ENCODE data around the gene FBXL13. TPM values are rescaled to one million over a fixed set of nuclear protein-coding genes. Genes with fewer than 3 reads are reported as not detected.

FBXL13 gene
- total and polyA plus RNA-seq, 2 of the 8 experiments (the other 6 are each of a cell fraction or from before 2014, with no cell fraction given): 1.2 to 2.8 TPM

GRCh38 chr7:103094102-103094501 is 19.5 kb upstream of the FBXL13 start:
- H2BK12ac ChIP-seq (ENCODE audit: low read depth, low read length): no peak overlapping the region
- H4K20me1 ChIP-seq (replicated peaks in 1 of 2; ENCODE audit: control insufficient read depth in 1 of 2, insufficient read depth in 2 of 2, low read length in 2 of 2): peaks cover 0 to 2% of the 10 kb centered on the region in 2 experiments
- no peak overlapping the region for H2AK5ac ChIP-seq (ENCODE audit: low read depth, low read length)
- H3K18ac ChIP-seq (ENCODE audit: extremely low read depth, low read length): no peak overlapping the region
- H2BK15ac ChIP-seq (ENCODE audit: low read length): no peak overlapping the region
- no peak overlapping the region for H4K8ac ChIP-seq (ENCODE audit: extremely low read depth, insufficient read depth, low read length)
- H3K36me3 ChIP-seq (ENCODE audit: control insufficient read depth in 2 of 4, insufficient read depth in 4 of 4, low read length in 3 of 4): peaks cover under 1 to 25% (median 7%) of the 10 kb centered on the region in 4 experiments; a peak in 7 of 8 replicates
- no peak overlapping the region for H4K91ac ChIP-seq (replicated peaks; ENCODE audit: insufficient read length, low read length)
- no peaks in the 10 kb centered on the region for H3K4me1 ChIP-seq (replicated peaks in 1 of 4; ENCODE audit: control insufficient read depth in 3 of 4, insufficient read depth in 4 of 4, low read length in 3 of 4)
- no peak overlapping the region for H3K14ac ChIP-seq (ENCODE audit: insufficient read length)
- no peak overlapping the region for H2BK120ac ChIP-seq (replicated peaks; ENCODE audit: low read depth, low read length)
- H3K23me2 ChIP-seq (ENCODE audit: low read depth, low read length): no peaks in the 10 kb centered on the region
- H3K56ac ChIP-seq (replicated peaks; ENCODE audit: insufficient read length, low read depth, low read length): no peak overlapping the region
- no peak overlapping the region for H3K23ac ChIP-seq (ENCODE audit: insufficient read length)
- H3K4me2 ChIP-seq (ENCODE audit: insufficient read depth in 1 of 2, low read depth in 2 of 2, low read length in 2 of 2): no peak overlapping the region
- ChIA-PET CTCF (ENCODE audit: partially characterized antibody) (no interaction called here), POLR2A (ENCODE audit: partially characterized antibody) (no interaction called here)
- H3K27ac ChIP-seq (ENCODE audit: low read depth, low read length): no peak overlapping the region
- H2BK20ac ChIP-seq (ENCODE audit: low read length): no peak overlapping the region
- no peaks in the 10 kb centered on the region for H3K9me3 ChIP-seq (ENCODE audit: insufficient read depth in 2 of 2, low read depth in 1 of 2, low read length in 1 of 2)
- H3K79me2 ChIP-seq (ENCODE audit: control insufficient read depth in 1 of 2, insufficient read depth in 2 of 2, low read length in 2 of 2): no peaks in the 10 kb centered on the region
- no peak overlapping the region for H3K4me3 ChIP-seq (ENCODE audit: extremely low read depth in 1 of 4, insufficient read depth in 2 of 4, low read depth in 3 of 4, low read length in 4 of 4)
- peak; percentile 7 for FAIRE-seq
- no peak overlapping the region for H2AFZ ChIP-seq (ENCODE audit: low read length)
- H3K4ac ChIP-seq (replicated peaks; ENCODE audit: insufficient read length, low read depth, low read length): no peak overlapping the region
- DNase-seq (ENCODE audit: low read depth in 1 of 2, low spot score in 2 of 2): no peak
- H3K79me1 ChIP-seq (ENCODE audit: low read depth, low read length): no peaks in the 10 kb centered on the region
- H2BK5ac ChIP-seq (ENCODE audit: low read depth, low read length): no peak overlapping the region
- H4K5ac ChIP-seq (ENCODE audit: insufficient read length, low read depth, low read length): no peak overlapping the region
- H3K9ac ChIP-seq (replicated peaks in 1 of 4; ENCODE audit: extremely low read depth in 1 of 4, low read depth in 3 of 4, low read length in 3 of 4): no peak overlapping the region
- H3K27me3 ChIP-seq (replicated peaks in 1 of 4; ENCODE audit: control insufficient read depth in 3 of 4, extremely low read depth in 1 of 4, insufficient read depth in 3 of 4, low read length in 3 of 4): no peaks in the 10 kb centered on the region
- 55% methylated on average over 3 of the region's 3 CpGs; no CpG with 5 or more reads in 1 of the 2 experiments for WGBS, 2 experiments (ENCODE audit: extremely low coverage in 1 of 2, insufficient coverage in 1 of 2, insufficient read length in 1 of 2, insufficient replicate concordance in 2 of 2, low coverage in 1 of 2, low lambda C conversion rate in 2 of 2, missing lambda C conversion rate in 1 of 2)

Measured in H1 (cell line).